OCI-LY1 (cell line): Measurements from ENCODE around the gene GPD2.
A peak's percentile ranks its signal among the peaks of the same experiment; 100 is the strongest.

Experiments used
- H2AFZ ChIP-seq: fragments of 200-600 bp; sonication (generic), shearing (Covaris generic); 2 replicates; pipeline ENCODE4 v1.6.0; 2014; ENCODE audit warnings: antibody characterized with exemption, mild to moderate bottlenecking, low read length
- H3F3A ChIP-seq: fragments of 200-600 bp; sonication (generic), shearing (Covaris generic); 2 replicates; pipeline ENCODE4 v1.6.0; 2014; ENCODE audit warnings: mild to moderate bottlenecking, antibody characterized with exemption, low read length, moderate library complexity; ENCODE audit not compliant: insufficient read depth
- H3K27ac ChIP-seq: fragments of 200-600 bp; sonication (generic); 2 replicates; pipeline ENCODE4 v1.5.1; 2014; ENCODE audit warnings: low read length, mixed run types, mild to moderate bottlenecking, low read depth; ENCODE audit not compliant: poor library complexity, severe bottlenecking
- H3K27me3 ChIP-seq: fragments of 200-600 bp; sonication (generic); 2 replicates; pipeline ENCODE4 v1.6.0; 2014; ENCODE audit warnings: antibody characterized with exemption, mild to moderate bottlenecking, low read length, moderate library complexity; ENCODE audit not compliant: insufficient read depth
- H3K36me3 ChIP-seq: fragments of 200-600 bp; sonication (generic); 2 replicates; pipeline ENCODE4 v1.6.1; 2014; ENCODE audit warnings: mild to moderate bottlenecking, antibody characterized with exemption, low read length, moderate library complexity, mixed read lengths; ENCODE audit not compliant: insufficient read depth
- H3K4me1 ChIP-seq: fragments of 200-600 bp; sonication (generic); 2 replicates; pipeline ENCODE4 v1.5.1; 2014; ENCODE audit warnings: mild to moderate bottlenecking, low read length, moderate library complexity; ENCODE audit not compliant: insufficient read depth, severe bottlenecking
- H3K4me2 ChIP-seq: fragments of 200-600 bp; sonication (generic), shearing (Covaris generic); 2 replicates; pipeline ENCODE4 v1.6.1; 2014; ENCODE audit warnings: low read length
- H3K4me3 ChIP-seq: fragments of 200-600 bp; sonication (generic); 2 replicates; pipeline ENCODE4 v1.5.1; 2014; ENCODE audit warnings: low read length, low read depth, mild to moderate bottlenecking, mixed read lengths; ENCODE audit not compliant: poor library complexity, severe bottlenecking
- H3K79me2 ChIP-seq: fragments of 200-600 bp; shearing (Covaris generic); 2 replicates; pipeline ENCODE4 v1.6.1; 2016; ENCODE audit warnings: mixed run types, low read length, mixed read lengths; ENCODE audit not compliant: insufficient read depth
- H3K9ac ChIP-seq: fragments of 200-600 bp; sonication (generic), shearing (Covaris generic); 2 replicates; pipeline ENCODE4 v1.6.1; 2014; ENCODE audit warnings: mild to moderate bottlenecking, low read length, mixed read lengths
- H3K9me2 ChIP-seq: fragments of 200-600 bp; sonication (generic), shearing (Covaris generic); 2 replicates; pipeline ENCODE4 v1.6.1; 2014; ENCODE audit warnings: low read depth, mild to moderate bottlenecking, low read length, mixed read lengths
- H3K9me3 ChIP-seq: fragments of 200-600 bp; shearing (Covaris generic); 2 replicates; pipeline ENCODE4 v1.6.1; 2014; ENCODE audit warnings: low read length, mixed read lengths
- H4K20me1 ChIP-seq: fragments of 200-600 bp; sonication (generic), shearing (Covaris generic); 2 replicates; pipeline ENCODE4 v1.6.0; 2016; ENCODE audit warnings: mild to moderate bottlenecking, low read length; ENCODE audit not compliant: insufficient read depth
- CTCF ChIP-seq: fragments of 200-600 bp; sonication (generic), shearing (Covaris generic); IDR thresholded peaks from 2 replicates; pipeline ENCODE4 v1.5.1; 2017; ENCODE audit warnings: mild to moderate bottlenecking, antibody characterized with exemption, low read length, moderate library complexity, mixed read lengths
- EZH2 ChIP-seq: fragments of 200-600 bp; sonication (generic), shearing (Covaris generic); IDR thresholded peaks from 2 replicates; pipeline ENCODE4 v1.8.0; 2017; ENCODE audit warnings: borderline replicate concordance, mixed run types, mild to moderate bottlenecking, antibody characterized with exemption, low read length, moderate library complexity, mixed read lengths

GPD2 gene

GRCh38 chr2:156437931-156438410 is 1.8 kb downstream of the GPD2 start:
- Histone ChIP-seq H3K9ac (no peak overlapping the region), H4K20me1 (no peaks in the 10 kb centered on the region), H3K36me3 (no peaks in the 10 kb centered on the region), H2AFZ (no peak overlapping the region), H3K27me3 (no peaks in the 10 kb centered on the region), H3K27ac (no peak overlapping the region), H3K9me3 (no peaks in the 10 kb centered on the region), H3K79me2 (no peaks in the 10 kb centered on the region), H3K4me1 (peaks cover 23% of the 10 kb centered on the region), H3K4me3 (no peak overlapping the region), H3K4me2 (peak overlapping the region; percentile 88; the same call in 1 of the 2 replicates), H3K9me2 (no peaks in the 10 kb centered on the region), H3F3A (no peaks in the 10 kb centered on the region)
- TF ChIP-seq CTCF = no peak
- TF ChIP-seq EZH2 = no peak

GRCh38 chr2:156443089-156443488 is 6.9 kb downstream of the GPD2 start:
- no peaks in the 10 kb centered on the region for H3K4me1 ChIP-seq
- no peak overlapping the region for H2AFZ ChIP-seq
- no peaks in the 10 kb centered on the region for H3K36me3 ChIP-seq
- H3K4me3 ChIP-seq = no peak overlapping the region
- TF ChIP-seq EZH2 (no peak), CTCF (no peak)
- no peaks in the 10 kb centered on the region for H3K79me2 ChIP-seq
- no peaks in the 10 kb centered on the region for H3K9me2 ChIP-seq
- no peaks in the 10 kb centered on the region for H3K27me3 ChIP-seq
- no peak overlapping the region for H3K9ac ChIP-seq
- no peak overlapping the region for H3K27ac ChIP-seq
- H3K4me2 ChIP-seq = no peak overlapping the region
- no peaks in the 10 kb centered on the region for H4K20me1 ChIP-seq
- H3F3A ChIP-seq = no peaks in the 10 kb centered on the region
- H3K9me3 ChIP-seq = no peaks in the 10 kb centered on the region

- no peaks in the 10 kb centered on the region for H3K27me3 ChIP-seq
- no peaks in the 10 kb centered on the region for H3K36me3 ChIP-seq
- H3F3A ChIP-seq = no peaks in the 10 kb centered on the region
- no peaks in the 10 kb centered on the region for H4K20me1 ChIP-seq
- no peaks in the 10 kb centered on the region for H3K79me2 ChIP-seq
- H2AFZ ChIP-seq = no peak overlapping the region
- no peak overlapping the region for H3K27ac ChIP-seq
- no peaks in the 10 kb centered on the region for H3K9me3 ChIP-seq
- H3K4me3 ChIP-seq = no peak overlapping the region
- H3K9me2 ChIP-seq = no peaks in the 10 kb centered on the region
- no peak overlapping the region for H3K4me2 ChIP-seq
- no peak for TF ChIP-seq EZH2
- TF ChIP-seq CTCF = no peak
- H3K4me1 ChIP-seq = no peaks in the 10 kb centered on the region
- no peak overlapping the region for H3K9ac ChIP-seq
Observed at GRCh38 chr2:156445296-156446220, 9.4 kb downstream of the GPD2 start.
